Measurements from ENCODE around the gene SLC5A10.

Gene SLC5A10

DNA sequence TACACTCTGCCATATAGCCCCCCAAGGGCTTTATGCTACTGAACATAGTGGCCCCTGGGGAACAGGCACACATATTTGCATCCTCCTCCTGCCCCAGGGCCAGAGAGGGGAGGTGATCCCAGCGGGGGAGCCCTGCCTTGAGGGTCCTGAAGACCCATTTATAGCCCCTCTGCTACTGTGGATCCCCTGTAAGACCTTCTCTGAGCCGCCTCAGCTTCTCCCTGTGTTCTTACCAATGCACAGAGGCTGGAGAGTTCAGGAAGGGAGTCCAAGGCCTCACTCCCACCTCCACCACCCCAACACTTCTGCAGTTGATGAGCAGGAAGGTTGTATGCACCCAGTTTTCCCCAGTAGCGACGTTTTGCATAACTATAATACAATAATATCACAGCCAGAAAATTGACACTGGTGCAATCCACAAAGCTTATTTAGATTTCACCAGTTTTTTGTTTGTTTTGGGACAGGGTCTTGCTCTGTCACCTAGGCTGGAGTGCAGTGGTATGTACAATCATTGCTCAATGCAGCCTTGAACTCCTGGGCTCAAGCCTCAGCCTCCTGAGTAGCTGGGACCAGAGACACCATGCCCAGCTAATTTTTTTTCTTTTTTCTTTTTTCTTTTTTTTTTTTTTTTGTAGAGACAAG, 53.9 kb downstream of the SLC5A10 start:
- TF ChIP-seq, protein P1, sequence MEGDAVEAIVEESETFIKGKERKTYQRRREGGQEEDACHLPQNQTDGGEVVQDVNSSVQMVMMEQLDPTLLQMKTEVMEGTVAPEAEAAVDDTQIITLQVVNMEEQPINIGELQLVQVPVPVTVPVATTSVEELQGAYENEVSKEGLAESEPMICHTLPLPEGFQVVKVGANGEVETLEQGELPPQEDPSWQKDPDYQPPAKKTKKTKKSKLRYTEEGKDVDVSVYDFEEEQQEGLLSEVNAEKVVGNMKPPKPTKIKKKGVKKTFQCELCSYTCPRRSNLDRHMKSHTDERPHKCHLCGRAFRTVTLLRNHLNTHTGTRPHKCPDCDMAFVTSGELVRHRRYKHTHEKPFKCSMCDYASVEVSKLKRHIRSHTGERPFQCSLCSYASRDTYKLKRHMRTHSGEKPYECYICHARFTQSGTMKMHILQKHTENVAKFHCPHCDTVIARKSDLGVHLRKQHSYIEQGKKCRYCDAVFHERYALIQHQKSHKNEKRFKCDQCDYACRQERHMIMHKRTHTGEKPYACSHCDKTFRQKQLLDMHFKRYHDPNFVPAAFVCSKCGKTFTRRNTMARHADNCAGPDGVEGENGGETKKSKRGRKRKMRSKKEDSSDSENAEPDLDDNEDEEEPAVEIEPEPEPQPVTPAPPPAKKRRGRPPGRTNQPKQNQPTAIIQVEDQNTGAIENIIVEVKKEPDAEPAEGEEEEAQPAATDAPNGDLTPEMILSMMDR (IDR thresholded peaks at IDR 0.05; ENCODE audit: low read length, missing control alignments) = no peak
- no peak overlapping the region for H3K4me3 ChIP-seq (replicated peaks; ENCODE audit: low read depth, low read length)
- DNase-seq (ENCODE audit: low read depth) = no peak

DNA sequence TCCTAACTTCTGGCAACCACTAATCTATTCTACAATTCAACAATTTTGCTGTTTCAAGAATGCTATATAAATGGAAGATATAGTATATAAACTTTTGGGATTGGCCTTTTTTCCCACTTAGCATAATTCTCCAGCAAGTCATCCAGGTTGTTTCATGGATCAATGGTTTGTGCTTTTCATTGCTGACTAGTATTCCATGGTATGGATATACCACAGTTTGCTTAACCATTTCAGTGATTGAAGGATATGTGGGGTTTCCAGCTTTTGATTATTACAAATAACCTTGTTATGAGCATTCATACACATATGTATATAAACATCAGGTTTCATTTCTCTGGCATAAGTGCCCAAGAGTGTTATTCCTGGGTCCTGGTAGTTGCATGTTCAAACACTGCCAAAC, 54.7 kb downstream of the SLC5A10 start:
- TF ChIP-seq, protein P1 (IDR thresholded peaks at IDR 0.05; ENCODE audit: low read length, missing control alignments) = no peak
- no peak for DNase-seq (ENCODE audit: low read depth)
- no peak overlapping the region for H3K4me3 ChIP-seq (replicated peaks; ENCODE audit: low read depth, low read length)

DNA sequence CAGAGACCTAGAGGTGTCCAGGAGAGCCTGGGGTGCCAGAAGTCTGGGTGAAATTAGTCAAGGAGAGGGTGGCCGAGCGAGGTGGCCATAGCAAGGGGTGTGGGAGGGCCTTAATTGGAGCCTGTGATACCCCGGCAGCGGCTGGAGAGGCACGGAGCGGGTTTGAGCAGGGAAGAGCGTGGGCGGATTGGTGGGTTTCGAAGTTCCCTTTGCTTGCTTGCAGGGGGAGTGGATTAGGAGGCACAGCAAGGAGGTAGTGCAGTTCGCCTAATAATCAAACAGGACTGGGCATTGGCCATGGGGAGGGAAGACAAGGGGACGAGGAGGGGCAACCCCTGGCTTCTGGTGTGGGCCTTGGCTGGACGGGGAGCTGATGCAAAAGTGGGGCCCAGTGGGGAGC, 58.0 kb downstream of the SLC5A10 start:
- H3K4me3 ChIP-seq (replicated peaks; ENCODE audit: low read depth, low read length) = no peak overlapping the region
- TF ChIP-seq, protein P1 (IDR thresholded peaks at IDR 0.05; ENCODE audit: low read length, missing control alignments) = no peak
- DNase-seq (ENCODE audit: low read depth) = no peak

- no peak overlapping the region for H3K4me3 ChIP-seq (replicated peaks; ENCODE audit: low read depth, low read length)
These were observed 59.0 kb downstream of the SLC5A10 start for GRCh38 chr17:19010729-19011505.

DNA sequence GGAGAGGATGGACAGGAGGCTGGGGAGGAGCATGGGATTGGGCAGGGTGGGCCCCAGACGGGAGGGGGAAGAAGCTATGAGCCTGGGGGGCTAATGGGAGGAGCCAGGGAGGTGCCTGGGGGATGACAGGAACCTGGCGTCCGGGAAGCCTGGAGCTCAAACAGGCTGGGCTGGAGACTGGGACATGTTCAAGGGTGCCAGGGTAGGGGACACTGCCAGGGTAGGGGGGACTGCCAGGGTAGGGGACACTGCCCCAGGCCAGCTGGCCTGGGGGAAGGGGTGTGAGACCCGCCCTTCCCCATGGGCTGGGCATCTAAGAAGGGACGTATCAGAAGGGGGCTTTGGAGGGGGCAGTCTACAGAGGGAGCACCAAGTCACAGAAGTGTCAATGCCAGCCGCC, 59.6 kb downstream of the SLC5A10 start:
- TF ChIP-seq, protein P1 (IDR thresholded peaks at IDR 0.05; ENCODE audit: low read length, missing control alignments) = no peak
- no peak for DNase-seq (ENCODE audit: low read depth)
- no peak overlapping the region for H3K4me3 ChIP-seq (replicated peaks; ENCODE audit: low read depth, low read length)

More at GRCh38 chr17:19010729-19011505, 59.0 kb downstream of the SLC5A10 start:
- DNase-seq (ENCODE audit: low read depth) = no peak
- TF ChIP-seq, protein P1 (IDR thresholded peaks at IDR 0.05; ENCODE audit: low read length, missing control alignments) = no peak

DNA sequence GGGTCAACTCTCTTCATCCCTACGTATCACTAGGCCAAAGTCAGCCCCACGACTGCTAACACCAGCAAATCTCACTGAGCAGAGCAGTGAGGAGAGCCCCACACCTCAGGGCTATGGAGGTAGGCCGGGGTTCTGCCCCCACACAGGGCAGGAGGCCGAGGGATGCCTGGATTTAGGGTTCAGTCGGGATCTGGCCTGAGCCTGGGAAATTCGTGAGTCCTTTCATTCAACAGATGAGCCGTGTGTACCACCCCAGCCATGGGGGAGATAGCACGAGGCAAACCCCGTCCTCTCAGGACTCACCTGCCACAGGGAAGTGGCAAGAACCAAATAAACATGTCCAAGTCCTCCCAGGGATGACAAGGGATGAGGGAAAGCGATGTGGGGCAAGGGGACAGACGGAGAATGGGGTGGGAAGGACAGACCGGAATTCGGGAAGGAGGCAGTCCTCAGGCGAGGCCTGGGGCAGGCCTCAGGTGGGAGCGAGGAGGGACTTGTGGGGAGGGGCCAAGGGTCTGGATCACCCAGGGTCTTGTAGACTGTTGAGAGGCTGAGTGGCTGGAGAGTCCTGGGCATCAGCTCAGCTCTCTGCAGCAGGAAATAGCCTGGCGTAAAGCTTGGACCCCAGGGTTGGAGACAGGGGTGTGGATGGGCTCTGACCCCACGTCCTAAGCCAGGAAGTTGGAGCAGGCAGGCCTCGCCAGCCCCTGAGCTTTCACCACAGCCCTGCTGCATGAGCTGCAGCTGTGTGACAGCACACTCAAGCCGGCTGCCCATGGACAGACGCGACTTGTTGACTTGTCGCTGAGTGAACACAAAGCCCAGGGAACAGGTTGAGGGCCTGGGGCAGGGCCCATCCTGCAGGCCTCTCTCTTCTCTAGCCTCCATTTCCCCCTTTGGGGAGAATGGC, 60.5 kb downstream of the SLC5A10 start:
- TF ChIP-seq, protein P1 (IDR thresholded peaks at IDR 0.05; ENCODE audit: low read length, missing control alignments) = no peak
- no peak for DNase-seq (ENCODE audit: low read depth)
- no peak overlapping the region for H3K4me3 ChIP-seq (replicated peaks; ENCODE audit: low read depth, low read length)
